ENCODE results near the gene ACR. TPM values are rescaled to one million over a fixed set of nuclear protein-coding genes. Genes with fewer than 3 reads are reported as not detected.
A peak's percentile ranks its signal among the peaks of the same experiment; 100 is the strongest.

Gene ACR
- total RNA-seq, 2 experiments from 2014 or later = not detected

DNA sequence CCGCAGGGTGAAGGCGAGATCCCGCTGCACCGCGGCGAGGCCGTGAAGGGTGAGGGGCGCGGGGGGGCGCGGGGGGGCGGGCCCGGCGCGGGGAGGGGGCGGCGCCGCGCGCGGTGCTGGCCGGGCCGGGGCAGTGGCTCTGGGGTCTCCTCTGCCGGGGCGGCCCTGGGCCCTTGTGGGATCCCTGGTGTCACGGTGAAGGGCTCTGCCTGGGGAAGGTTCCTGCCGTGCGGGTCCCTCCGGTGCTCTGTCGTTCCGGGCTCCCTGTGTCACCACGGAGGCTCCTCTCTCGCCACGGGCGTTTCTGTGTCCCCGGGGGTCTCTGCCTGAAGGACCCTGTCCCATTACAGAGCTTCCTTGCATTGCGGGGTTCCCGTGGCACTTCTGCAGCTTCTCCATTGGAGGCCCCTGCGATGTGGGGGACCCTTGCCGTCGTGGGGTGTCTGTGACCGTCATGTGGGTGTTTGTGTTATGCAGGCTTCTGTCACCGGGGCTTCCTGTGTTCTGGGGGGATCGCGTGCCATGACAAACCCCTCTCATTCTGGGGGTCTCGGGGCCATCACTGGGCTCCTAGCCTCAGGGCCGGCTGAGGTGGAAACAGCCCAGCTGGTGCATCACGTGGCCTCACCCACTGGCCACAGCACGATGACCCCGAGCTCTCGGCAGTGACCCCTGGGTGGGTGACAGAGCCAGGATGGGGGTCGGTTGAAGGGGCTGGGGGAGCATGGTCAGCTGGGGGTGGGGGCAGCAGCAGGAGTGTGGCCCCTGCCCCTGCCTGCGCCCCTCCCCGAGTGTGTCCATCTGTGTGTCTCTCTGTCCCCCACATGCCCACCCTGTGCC, 40.1 kb upstream of the ACR start:
- Mint-ChIP-seq H3K36me3 (ENCODE audit: low read depth) (no peaks in the 10 kb centered on the region), H3K4me3 (no peak overlapping the region), H3K27ac (no peak overlapping the region), H3K4me1 (peaks cover 12% of the 10 kb centered on the region), H3K27me3 (peaks cover 4% of the 10 kb centered on the region), H3K9me3 (ENCODE audit: low read depth) (no peaks in the 10 kb centered on the region)
- intact Hi-C loops (cut with DNase I, micrococcal nuclease) = no loop called here
- no peak for DNase-seq
- CTCF ChIA-PET = no interaction called here
- POLR2A ChIA-PET = no interaction called here
- ATAC-seq = no peak

DNA sequence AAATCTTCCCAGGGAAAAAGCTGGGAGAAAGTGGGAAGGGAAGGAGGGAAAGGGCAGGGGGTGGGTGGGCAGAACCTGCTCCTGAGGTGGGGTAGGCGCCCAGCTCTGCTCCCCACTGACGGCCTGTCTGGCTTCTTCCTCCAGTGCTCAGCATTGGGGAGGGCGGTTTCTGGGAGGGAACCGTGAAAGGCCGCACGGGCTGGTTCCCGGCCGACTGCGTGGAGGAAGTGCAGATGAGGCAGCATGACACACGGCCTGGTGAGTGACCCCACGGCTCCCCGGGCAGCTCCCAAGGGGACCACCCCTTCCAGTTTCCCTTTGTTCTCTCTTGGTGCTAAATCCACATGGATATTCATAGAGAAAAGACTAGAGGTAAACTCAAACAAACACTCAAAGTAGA, 39.5 kb upstream of the ACR start:
- Mint-ChIP-seq H3K27ac (no peak overlapping the region), H3K4me3 (no peak overlapping the region), H3K4me1 (peaks cover 14% of the 10 kb centered on the region), H3K36me3 (ENCODE audit: low read depth) (no peaks in the 10 kb centered on the region), H3K9me3 (ENCODE audit: low read depth) (no peaks in the 10 kb centered on the region), H3K27me3 (peaks cover 2% of the 10 kb centered on the region)
- DNase-seq = peak; percentile 3
- intact Hi-C loops (cut with DNase I, micrococcal nuclease) = no loop called here
- ChIA-PET CTCF (no interaction called here), POLR2A (no interaction called here)
- no peak for ATAC-seq

DNA sequence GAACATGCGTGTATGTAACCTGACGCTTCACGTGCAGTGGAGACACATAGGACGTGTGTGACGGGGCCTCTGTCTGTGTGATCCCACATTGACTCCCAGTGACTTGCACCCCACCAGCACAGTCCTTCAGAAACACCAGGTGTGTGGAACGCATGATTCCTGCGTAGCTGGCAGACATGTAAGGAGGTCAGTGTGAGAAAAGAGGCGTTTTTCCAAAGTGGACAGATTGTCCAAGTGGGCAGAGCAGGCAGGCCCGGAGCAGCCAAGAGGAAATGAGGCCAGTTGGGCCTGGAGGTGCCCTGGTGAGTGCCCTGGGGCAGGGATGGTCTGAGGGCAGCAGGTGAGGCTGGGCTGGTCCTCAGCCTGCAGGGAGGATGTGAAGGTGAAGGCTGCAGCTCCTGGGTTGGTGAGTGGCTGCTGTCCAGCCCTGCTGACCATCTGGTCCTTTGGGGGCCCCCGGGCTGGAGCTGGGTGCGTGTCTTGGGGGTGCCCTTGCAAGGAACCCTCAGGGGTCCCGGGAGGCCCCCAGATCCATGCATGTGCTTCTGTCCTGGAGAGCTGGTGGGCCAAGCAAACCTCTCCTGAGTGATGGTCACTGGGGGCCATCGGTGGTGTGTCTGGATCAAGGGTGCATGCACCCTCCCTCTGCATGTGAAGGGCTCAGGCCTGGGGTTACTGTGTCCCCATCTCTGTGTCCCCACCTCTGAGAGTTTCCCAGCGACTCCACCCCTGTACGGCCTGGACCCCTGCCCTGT, 38.8 kb upstream of the ACR start:
- H3K36me3 Mint-ChIP-seq (ENCODE audit: low read depth) = no peaks in the 10 kb centered on the region
- ChIA-PET POLR2A (no interaction called here), CTCF (no interaction called here)
- H3K4me3 Mint-ChIP-seq = no peak overlapping the region
- H3K4me1 Mint-ChIP-seq = peaks cover 14% of the 10 kb centered on the region
- H3K27ac Mint-ChIP-seq = no peak overlapping the region
- no peaks in the 10 kb centered on the region for H3K9me3 Mint-ChIP-seq (ENCODE audit: low read depth)
- DNase-seq (no peak), ATAC-seq (no peak)
- intact Hi-C loops (cut with DNase I, micrococcal nuclease) = no loop called here
- peaks cover 2% of the 10 kb centered on the region for H3K27me3 Mint-ChIP-seq

DNA sequence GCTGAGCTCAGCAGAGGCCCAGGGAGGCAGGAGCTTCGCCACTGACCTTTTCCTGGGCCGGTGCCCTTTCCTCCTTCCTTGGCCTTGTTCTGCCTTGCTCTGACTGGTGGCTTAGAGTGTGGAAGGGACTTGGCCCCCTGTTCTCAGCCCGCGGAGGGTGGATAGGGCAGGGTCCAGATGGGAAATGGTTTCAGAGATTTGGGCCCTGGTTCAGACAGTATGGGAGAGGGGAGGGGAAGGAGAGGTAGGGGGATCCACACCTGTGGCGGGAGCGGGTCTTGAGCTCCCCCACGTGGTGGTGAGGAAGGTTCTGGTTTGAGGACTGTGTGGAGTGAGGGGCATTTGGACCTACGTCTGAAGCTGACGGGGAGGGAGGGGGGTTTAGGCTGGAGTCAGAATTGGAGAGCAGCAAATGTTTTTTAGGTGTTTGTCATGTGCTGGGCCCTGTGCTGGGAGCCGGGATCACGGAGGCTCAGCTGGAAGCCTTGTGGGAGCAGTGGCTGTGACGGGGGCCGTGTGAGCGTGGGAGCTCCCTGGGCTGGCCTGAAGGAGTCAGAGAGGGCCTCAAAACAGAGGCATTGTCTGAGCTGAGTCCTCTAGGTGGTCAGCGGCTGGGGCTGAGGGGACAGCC, 38.1 kb upstream of the ACR start:
- H3K9me3 Mint-ChIP-seq (ENCODE audit: low read depth) = no peaks in the 10 kb centered on the region
- no peak overlapping the region for H3K27ac Mint-ChIP-seq
- no peak overlapping the region for H3K4me3 Mint-ChIP-seq
- no peaks in the 10 kb centered on the region for H3K36me3 Mint-ChIP-seq (ENCODE audit: low read depth)
- ATAC-seq (no peak), DNase-seq (no peak)
- H3K4me1 Mint-ChIP-seq = peaks cover 14% of the 10 kb centered on the region
- ChIA-PET POLR2A (no interaction called here), CTCF (no interaction called here)
- intact Hi-C loops (cut with DNase I, micrococcal nuclease) = no loop called here
- H3K27me3 Mint-ChIP-seq = peaks cover 2% of the 10 kb centered on the region

DNA sequence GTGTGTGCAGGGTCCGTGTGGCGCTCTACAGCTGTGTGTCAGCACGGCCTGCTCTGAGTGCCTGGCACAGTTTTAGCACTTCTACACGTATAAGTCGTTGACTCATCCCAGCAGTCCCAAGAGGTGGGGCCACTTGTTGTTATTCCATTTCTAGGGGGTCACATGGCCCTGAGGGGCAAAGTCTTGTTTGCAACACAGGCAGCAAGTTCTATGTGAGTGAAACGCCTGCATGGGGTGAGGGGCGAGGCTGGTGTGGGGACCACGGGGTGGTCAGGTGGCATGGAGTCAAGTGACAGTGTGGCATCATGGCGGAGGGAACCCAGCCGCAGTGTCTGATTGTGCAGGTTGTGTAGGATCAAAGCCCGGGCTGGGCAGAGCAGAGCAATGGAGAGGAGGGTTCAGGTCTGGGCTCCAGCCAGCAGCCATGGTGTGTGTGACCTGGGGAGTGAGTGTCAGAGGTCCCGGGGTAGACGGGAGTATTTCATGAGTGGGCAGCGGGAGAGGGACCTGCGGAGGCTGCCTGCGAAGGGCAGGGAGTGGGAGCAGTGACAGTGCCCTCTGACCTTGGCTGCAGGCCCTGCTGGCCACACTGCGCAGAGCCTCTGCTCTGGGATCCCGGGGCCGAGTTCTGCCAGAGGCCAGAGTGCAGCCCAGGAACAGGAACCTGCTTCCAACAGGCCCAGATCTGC, 37.5 kb upstream of the ACR start:
- CTCF ChIA-PET = no interaction called here
- H3K9me3 Mint-ChIP-seq (ENCODE audit: low read depth) = no peaks in the 10 kb centered on the region
- no peak overlapping the region for H3K4me3 Mint-ChIP-seq

DNA sequence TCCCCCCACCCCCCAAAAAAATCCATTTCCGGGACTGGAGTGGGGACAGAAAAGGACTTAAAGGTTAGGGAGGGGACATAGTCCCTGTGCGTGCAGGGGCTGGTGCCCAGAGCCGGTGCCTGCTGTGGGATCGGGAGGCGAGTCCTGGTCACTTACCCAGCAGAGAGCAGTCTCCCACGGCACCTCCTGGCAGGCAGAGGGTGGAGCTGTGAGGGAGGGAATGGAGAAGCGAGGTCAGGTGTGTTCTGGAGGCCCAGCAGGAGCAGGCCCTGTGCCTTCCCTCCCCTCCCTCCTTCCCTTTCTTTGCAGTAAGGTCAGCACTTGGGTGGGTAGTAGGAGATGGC, 37.0 kb upstream of the ACR start:
- CTCF ChIA-PET = no interaction called here
- DNase-seq (no peak), ATAC-seq (no peak)
- Mint-ChIP-seq H3K27me3 (peaks cover 2% of the 10 kb centered on the region), H3K9me3 (ENCODE audit: low read depth) (no peaks in the 10 kb centered on the region), H3K4me3 (no peak overlapping the region), H3K36me3 (ENCODE audit: low read depth) (no peaks in the 10 kb centered on the region), H3K27ac (no peak overlapping the region), H3K4me1 (peaks cover 14% of the 10 kb centered on the region)
- intact Hi-C loops (cut with DNase I, micrococcal nuclease) = no loop called here
- POLR2A ChIA-PET = no interaction called here

More for the DNA sequence above, 37.5 kb upstream of the ACR start:
- no peak overlapping the region for H3K27ac Mint-ChIP-seq
- ATAC-seq (no peak), DNase-seq (no peak)
- POLR2A ChIA-PET = no interaction called here
- intact Hi-C loops (cut with DNase I, micrococcal nuclease) = no loop called here
- no peaks in the 10 kb centered on the region for H3K36me3 Mint-ChIP-seq (ENCODE audit: low read depth)
- peaks cover 2% of the 10 kb centered on the region for H3K27me3 Mint-ChIP-seq
- peaks cover 14% of the 10 kb centered on the region for H3K4me1 Mint-ChIP-seq

DNA sequence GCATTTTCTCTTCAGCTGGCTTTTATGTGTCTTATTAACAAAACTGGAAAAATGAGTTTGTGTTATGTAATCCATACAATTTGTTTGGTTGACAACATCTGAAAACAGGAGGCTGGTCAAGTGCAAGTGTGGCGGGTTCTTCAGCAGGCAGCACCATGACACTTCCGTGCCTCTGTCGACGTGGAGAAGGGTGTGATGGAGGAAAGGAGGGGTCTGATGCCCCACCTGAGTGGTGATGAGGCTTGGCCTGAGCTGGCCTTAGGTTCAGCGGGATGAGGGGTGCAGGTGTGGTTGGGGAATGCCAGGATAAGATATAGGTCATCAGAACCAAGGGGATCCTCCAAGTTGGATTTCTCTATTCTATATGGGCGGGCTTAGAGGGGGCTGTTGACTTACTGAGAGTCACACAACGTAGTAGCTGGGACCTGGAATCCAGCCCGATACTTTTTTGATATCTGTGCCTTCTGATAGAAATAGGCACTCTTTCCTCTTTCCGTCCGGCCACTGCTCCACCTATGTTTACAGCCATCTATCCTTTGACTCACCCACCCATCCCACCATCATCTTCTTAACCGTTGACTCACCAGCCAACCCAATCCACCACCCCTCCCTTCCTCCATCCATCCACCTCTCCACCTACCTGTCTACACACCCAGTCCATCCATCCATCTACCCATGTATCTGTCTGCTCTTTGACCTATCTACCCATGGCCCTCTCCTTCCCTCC, 36.4 kb upstream of the ACR start:
- intact Hi-C loops (cut with DNase I, micrococcal nuclease) = no loop called here
- H3K9me3 Mint-ChIP-seq (ENCODE audit: low read depth) = no peaks in the 10 kb centered on the region
- no peak overlapping the region for H3K4me3 Mint-ChIP-seq
- POLR2A ChIA-PET = no interaction called here
- CTCF ChIA-PET = interaction anchor here (1.8 kb wide), 1 partner anchor 11 kb away, joined by 5 read pairs; no protein-coding TSS in a partner anchor
- H3K36me3 Mint-ChIP-seq (ENCODE audit: low read depth) = no peaks in the 10 kb centered on the region
- no peak for DNase-seq
- peaks cover 14% of the 10 kb centered on the region for H3K4me1 Mint-ChIP-seq
- no peak overlapping the region for H3K27ac Mint-ChIP-seq
- no peak for ATAC-seq
- H3K27me3 Mint-ChIP-seq = peaks cover 2% of the 10 kb centered on the region

DNA sequence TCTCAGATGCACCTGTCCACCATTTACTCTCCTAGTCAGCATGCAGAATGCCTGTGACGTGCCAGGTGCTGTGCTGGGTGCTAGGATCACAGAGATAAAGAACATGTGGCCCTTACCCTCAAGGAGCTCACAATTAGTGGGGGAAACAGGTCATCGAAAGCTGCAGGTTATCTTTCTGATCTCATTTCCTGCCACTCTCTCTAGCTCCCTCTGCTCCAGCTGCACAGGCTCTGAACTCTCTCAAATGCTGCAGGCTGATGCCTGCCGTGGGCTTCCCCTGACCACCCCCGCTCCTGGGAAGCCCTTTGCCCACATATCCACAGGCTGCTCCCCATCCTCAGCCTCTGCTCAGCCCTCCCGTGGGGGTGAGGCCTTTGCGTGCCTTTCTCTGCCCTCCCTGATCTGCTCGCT, 35.7 kb upstream of the ACR start:
- H3K4me3 Mint-ChIP-seq = no peak overlapping the region
- DNase-seq (no peak), ATAC-seq (peak; percentile 74)
- no peaks in the 10 kb centered on the region for H3K36me3 Mint-ChIP-seq (ENCODE audit: low read depth)
- H3K27ac Mint-ChIP-seq = no peak overlapping the region
- peaks cover 2% of the 10 kb centered on the region for H3K27me3 Mint-ChIP-seq
- H3K4me1 Mint-ChIP-seq = peaks cover 14% of the 10 kb centered on the region
- intact Hi-C loops (cut with DNase I, micrococcal nuclease) = no loop called here
- POLR2A ChIA-PET = interaction anchor here (0.7 kb wide), 1 partner anchor 100 kb away, joined by 3 read pairs; no protein-coding TSS in a partner anchor
- CTCF ChIA-PET = interaction anchor here (1.8 kb wide), 1 partner anchor 10 kb away, joined by 5 read pairs; no protein-coding TSS in a partner anchor
- H3K9me3 Mint-ChIP-seq (ENCODE audit: low read depth) = no peaks in the 10 kb centered on the region

DNA sequence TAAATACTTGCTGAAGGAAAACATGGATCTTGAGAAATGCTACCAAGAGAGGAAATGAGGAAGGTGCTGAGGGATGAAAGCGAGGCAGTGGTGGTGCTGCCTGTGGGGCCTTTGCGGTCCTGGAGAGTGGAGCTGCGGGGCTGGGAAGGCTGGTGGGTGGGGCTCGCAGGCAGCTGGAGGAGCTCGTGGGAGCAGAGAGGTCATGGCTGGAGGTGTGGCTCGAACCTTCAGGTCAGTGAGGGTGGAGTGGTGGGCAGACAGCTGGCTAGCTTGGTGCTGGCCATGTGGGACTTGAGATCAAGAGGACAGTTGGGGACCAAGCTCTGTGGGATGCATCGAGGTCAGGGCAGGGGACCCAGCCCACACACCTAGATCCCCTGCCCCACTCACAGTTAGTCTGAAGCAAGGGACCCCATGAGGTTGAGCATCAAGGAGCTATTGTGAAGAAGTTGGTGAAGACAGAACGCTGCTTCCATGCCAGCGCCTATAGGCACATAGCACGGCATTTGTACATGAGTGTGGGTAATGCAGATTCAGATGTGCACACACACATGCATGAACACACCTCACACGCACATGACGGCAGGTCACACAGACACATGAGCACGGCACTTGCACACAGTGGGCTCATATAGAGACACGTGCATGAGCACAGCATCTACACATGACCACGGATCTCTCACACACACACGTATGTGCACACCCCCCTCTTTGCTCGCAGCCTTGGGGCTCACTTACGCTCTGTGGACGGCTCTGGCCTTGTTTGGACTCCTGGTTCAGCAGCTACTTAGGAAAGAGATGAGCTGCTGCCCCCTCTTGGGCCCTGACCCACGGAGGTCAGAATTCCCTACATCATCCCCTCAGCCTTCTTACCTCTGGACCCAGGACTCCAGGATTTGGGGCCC, 34.9 kb upstream of the ACR start:
- H3K27me3 Mint-ChIP-seq = peaks cover 2% of the 10 kb centered on the region
- peaks cover 14% of the 10 kb centered on the region for H3K4me1 Mint-ChIP-seq
- no peaks in the 10 kb centered on the region for H3K9me3 Mint-ChIP-seq (ENCODE audit: low read depth)
- CTCF ChIA-PET = interaction anchor here (0.7 to 1.8 kb wide), 3 partner anchors 9 to 19 kb away, joined by 3 to 5 read pairs (median 3); no protein-coding TSS in a partner anchor
- no peak overlapping the region for H3K27ac Mint-ChIP-seq
- no peak for ATAC-seq
- H3K36me3 Mint-ChIP-seq (ENCODE audit: low read depth) = no peaks in the 10 kb centered on the region
- no peak for DNase-seq
- intact Hi-C loops (cut with DNase I, micrococcal nuclease) = no loop called here
- POLR2A ChIA-PET = no interaction called here
- H3K4me3 Mint-ChIP-seq = no peak overlapping the region

DNA sequence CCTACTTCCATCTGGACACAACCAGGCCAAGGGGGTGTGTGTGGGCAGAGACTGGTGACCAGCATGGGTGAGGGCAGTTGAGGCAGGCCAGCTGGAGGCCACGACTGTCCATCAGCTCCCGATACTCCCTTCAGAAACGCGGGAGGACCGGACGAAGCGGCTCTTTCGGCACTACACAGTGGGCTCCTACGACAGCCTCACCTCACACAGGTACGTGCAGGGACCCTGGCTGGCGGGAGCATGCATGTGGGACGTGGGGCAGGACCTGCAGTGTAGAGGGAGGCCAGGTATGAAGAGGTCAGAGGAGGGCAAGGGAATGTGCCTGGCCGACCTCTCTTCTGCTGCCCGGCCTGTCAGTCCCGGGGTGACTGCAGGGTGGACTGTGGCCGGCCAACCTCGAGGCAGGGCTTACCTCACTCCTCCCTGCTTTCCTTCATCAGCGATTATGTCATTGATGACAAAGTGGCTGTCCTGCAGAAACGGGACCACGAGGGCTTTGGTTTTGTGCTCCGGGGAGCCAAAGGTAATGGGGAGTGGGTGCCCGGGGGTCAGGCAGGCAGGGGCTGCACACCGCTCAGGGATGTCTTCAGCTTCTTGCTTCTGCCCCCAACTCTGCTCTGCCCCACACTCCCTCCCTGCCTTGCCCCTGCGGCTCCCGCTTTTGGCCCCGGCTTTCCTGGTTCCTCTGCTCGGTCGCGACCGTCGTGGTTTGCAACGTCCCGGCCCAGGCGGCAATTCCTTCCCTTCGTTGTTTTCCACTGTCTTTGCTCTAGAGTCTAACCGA, 34.1 kb upstream of the ACR start:
- Mint-ChIP-seq H3K36me3 (ENCODE audit: low read depth) (no peaks in the 10 kb centered on the region), H3K9me3 (ENCODE audit: low read depth) (no peaks in the 10 kb centered on the region), H3K4me3 (no peak overlapping the region), H3K4me1 (peaks cover 14% of the 10 kb centered on the region), H3K27me3 (peaks cover 1% of the 10 kb centered on the region), H3K27ac (no peak overlapping the region)
- ATAC-seq (no peak), DNase-seq (no peak)
- CTCF ChIA-PET = interaction anchor here (0.7 to 1.8 kb wide), 3 partner anchors 9 to 20 kb away, joined by 3 to 5 read pairs (median 3); no protein-coding TSS in a partner anchor
- POLR2A ChIA-PET = no interaction called here
- intact Hi-C loops (cut with DNase I, micrococcal nuclease) = no loop called here
